GM21576 (cell line): ENCODE results near the gene NPTX1.

Experiments used
- ATAC-seq: cut with Tn5 transposase; IDR thresholded peaks from one replicate; pipeline ENCODE4 v1.9.1; 2021; ENCODE audit warnings: mild to moderate bottlenecking, moderate library complexity; ENCODE audit not compliant: unreplicated experiment

NPTX1 gene

GRCh38 chr17:80504686-80505413, 28.4 kb upstream of the NPTX1 start:
- no peak for ATAC-seq

- no peak for ATAC-seq
These were observed 27.5 kb upstream of the NPTX1 start for GRCh38 chr17:80503921-80504320.

- no peak for ATAC-seq
These were observed 26.6 kb upstream of the NPTX1 start for GRCh38 chr17:80503031-80503430.

GRCh38 chr17:80502578-80502877, 26.1 kb upstream of the NPTX1 start:
- ATAC-seq = no peak

GRCh38 chr17:80501741-80502577, 25.6 kb upstream of the NPTX1 start:
- no peak for ATAC-seq

GRCh38 chr17:80499961-80500665, 23.7 kb upstream of the NPTX1 start:
- ATAC-seq = no peak

- ATAC-seq = no peak
These were observed 23.2 kb upstream of the NPTX1 start for GRCh38 chr17:80499560-80499959.

GRCh38 chr17:80498920-80499410, 22.6 kb upstream of the NPTX1 start:
- ATAC-seq = no peak

GRCh38 chr17:80498242-80498919, 22.0 kb upstream of the NPTX1 start:
- no peak for ATAC-seq

GRCh38 chr17:80497726-80498241, 21.4 kb upstream of the NPTX1 start:
- ATAC-seq = no peak

- ATAC-seq = no peak
These were observed 18.1 kb upstream of the NPTX1 start for GRCh38 chr17:80494547-80494946.

- no peak for ATAC-seq
These were observed 16.1 kb upstream of the NPTX1 start for GRCh38 chr17:80492343-80493136.

- no peak for ATAC-seq
These were observed 15.3 kb upstream of the NPTX1 start for GRCh38 chr17:80491478-80492342.

GRCh38 chr17:80487511-80487910, 11.1 kb upstream of the NPTX1 start:
- no peak for ATAC-seq

GRCh38 chr17:80486692-80487091, 10.3 kb upstream of the NPTX1 start:
- ATAC-seq = no peak

- no peak for ATAC-seq
These were observed 9.4 kb upstream of the NPTX1 start for GRCh38 chr17:80485846-80486245.

GRCh38 chr17:80482555-80483308, 6.3 kb upstream of the NPTX1 start:
- ATAC-seq = no peak

GRCh38 chr17:80482058-80482318, 5.6 kb upstream of the NPTX1 start:
- no peak for ATAC-seq
